CD14-positive monocyte (primary cell): ENCODE data around the gene AMN1. TPM values are rescaled to one million over a fixed set of nuclear protein-coding genes. Genes with fewer than 3 reads are reported as not detected.

Experiments used
- DNase-seq, 3 donors: peaks; one replicate each; pipeline ENCODE4 v3.0.0-alpha.2; 2011 to 2022
- H2AFZ ChIP-seq: 2 replicates; pipeline ENCODE4 v1.6.0; 2012; ENCODE audit warnings: mild to moderate bottlenecking, low read depth, low read length, inconsistent platforms; ENCODE audit not compliant: insufficient read depth, poor library complexity, severe bottlenecking
- H3K27ac ChIP-seq, 2 donors: 1 replicate in 1 of 2; 2 replicates in 1 of 2; pipeline ENCODE4 v1.5.1; 2012 to 2013; ENCODE audit warnings: low read length in 2 of 2, control low read depth in 1 of 2, inconsistent platforms in 1 of 2, low read depth in 1 of 2, mild to moderate bottlenecking in 1 of 2
- H3K27me3 ChIP-seq, 2 donors: one replicate each; pipeline versions ENCODE4 v1.6.0 to v1.6.1; 2011 to 2013; ENCODE audit warnings: low read length in 2 of 2; ENCODE audit not compliant: control insufficient read depth in 2 of 2, insufficient read depth in 2 of 2
- H3K36me3 ChIP-seq, 2 donors: replicated peaks in 1 of 2; 1 replicate in 1 of 2; 2 replicates in 1 of 2; pipeline versions ENCODE4 v1.5.1 to v1.6.1; 2012 to 2013; ENCODE audit warnings: low read length in 2 of 2, control low read depth in 1 of 2, inconsistent platforms in 1 of 2, mild to moderate bottlenecking in 1 of 2; ENCODE audit not compliant: insufficient read depth in 2 of 2, control insufficient read depth in 1 of 2
- H3K4me1 ChIP-seq, 2 donors: 1 replicate in 1 of 2; 2 replicates in 1 of 2; pipeline versions ENCODE4 v1.5.1 to v1.6.1; 2012 to 2013; ENCODE audit warnings: low read length in 2 of 2, control low read depth in 1 of 2, inconsistent platforms in 1 of 2, mild to moderate bottlenecking in 1 of 2, moderate library complexity in 1 of 2; ENCODE audit not compliant: insufficient read depth in 2 of 2, control insufficient read depth in 1 of 2
- H3K4me2 ChIP-seq: replicated peaks from 2 replicates; pipeline ENCODE3; 2012; ENCODE audit warnings: low read length, moderate library complexity, mild to moderate bottlenecking; ENCODE audit not compliant: poor library complexity, severe bottlenecking; ENCODE audit errors: extremely low read depth
- H3K4me3 ChIP-seq, 3 experiments: fragments of 200-600 bp in 1 of 3; sonication (generic) in 1 of 3; replicated peaks in 1 of 3; 1 replicate in 2 of 3; 2 replicates in 1 of 3; pipeline ENCODE4 v1.5.1; 2011 to 2013; ENCODE audit warnings: low read length in 3 of 3, mild to moderate bottlenecking in 3 of 3, control low read depth in 2 of 3, low read depth in 2 of 3, inconsistent platforms in 1 of 3, moderate library complexity in 1 of 3
- H3K79me2 ChIP-seq: 2 replicates; pipeline ENCODE4 v1.6.0; 2012; ENCODE audit warnings: mild to moderate bottlenecking, control low read depth, inconsistent platforms, low read length, moderate library complexity; ENCODE audit not compliant: insufficient read depth
- H3K9ac ChIP-seq: 2 replicates; pipeline ENCODE4 v1.6.0; 2017; ENCODE audit warnings: low read length, mild to moderate bottlenecking; ENCODE audit not compliant: insufficient read depth, poor library complexity, severe bottlenecking
- H3K9me3 ChIP-seq, 2 donors: replicated peaks in 1 of 2; 1 replicate in 1 of 2; 2 replicates in 1 of 2; pipeline versions ENCODE4 v1.5.1 to v1.6.1; 2012 to 2013; ENCODE audit warnings: low read length in 2 of 2, control low read depth in 1 of 2; ENCODE audit not compliant: control insufficient read depth in 1 of 2, insufficient read depth in 1 of 2
- H4K20me1 ChIP-seq: 2 replicates; pipeline ENCODE4 v1.6.0; 2012; ENCODE audit warnings: mild to moderate bottlenecking, low read length, control low read depth, moderate library complexity; ENCODE audit not compliant: insufficient read depth
- H3K27ac Mint-ChIP-seq, 7 donors: one replicate each; pipeline ENCODE4 v1.8.0; 2020; ENCODE audit warnings: mild to moderate bottlenecking in 7 of 7, mixed read lengths in 7 of 7, moderate library complexity in 6 of 7, inconsistent platforms in 2 of 7
- H3K27me3 Mint-ChIP-seq, 3 donors: one replicate each; pipeline ENCODE4 v1.8.0; 2021 to 2022; ENCODE audit warnings: low read depth in 3 of 3, mild to moderate bottlenecking in 3 of 3, mixed read lengths in 3 of 3, moderate library complexity in 3 of 3, inconsistent platforms in 1 of 3
- H3K36me3 Mint-ChIP-seq, 2 donors: one replicate each; pipeline ENCODE4 v1.8.0; 2020; ENCODE audit warnings: mixed read lengths in 2 of 2, inconsistent platforms in 1 of 2, mild to moderate bottlenecking in 1 of 2
- H3K4me1 Mint-ChIP-seq: one replicate; pipeline ENCODE4 v1.8.0; 2020; ENCODE audit warnings: mild to moderate bottlenecking, mixed read lengths
- H3K4me3 Mint-ChIP-seq, 2 donors: one replicate each; pipeline ENCODE4 v1.8.0; 2020; ENCODE audit warnings: mild to moderate bottlenecking in 2 of 2, mixed read lengths in 2 of 2, moderate library complexity in 1 of 2
- H3K9me3 Mint-ChIP-seq, 7 donors: one replicate each; pipeline ENCODE4 v1.8.0; 2020 to 2022; ENCODE audit warnings: mixed read lengths in 7 of 7, mild to moderate bottlenecking in 6 of 7, moderate library complexity in 6 of 7, inconsistent platforms in 2 of 7
- CTCF ChIP-seq: fragments of 200-600 bp; IDR thresholded peaks from one replicate; pipeline ENCODE4 v1.8.0; 2022; ENCODE audit warnings: antibody characterized with exemption, mild to moderate bottlenecking
- whole genome bisulfite sequencing: methylation state at CpG from one replicate; pipeline ENCODE4 v1.1.5; 2013; ENCODE audit warnings: missing lambda C conversion rate; ENCODE audit not compliant: insufficient coverage; 5-methylcytosine and 5-hydroxymethylcytosine counted together
- intact Hi-C, 2 donors: fragments of 100-400 bp; cut with micrococcal nuclease; formaldehyde crosslinking; loops; one replicate each; pipeline versions ENCODE4 v1.15.0 to v1.15.1; 2023
- polyA plus RNA-seq, 3 donors: library from polyadenylated mRNA; depleted of rRNA in 1 of 3; unstranded in 2 of 3; stranded (reverse) in 1 of 3; fragments of 300-500 nt in 2 of 3; fragments of >200 nt in 1 of 3; fragmentation: Illumina TruSeq in 2 of 3; gene quantifications; 1 replicate in 2 of 3; 2 replicates in 1 of 3; pipeline ENCODE4 v1.2.3, GENCODE V29; 2012 to 2021

Gene AMN1
- polyA plus RNA-seq, 3 donors = 6.0 to 7.8 (median 7.4) TPM

- H3K9ac ChIP-seq = peak overlapping the region; percentile 67
- no peak for TF ChIP-seq CTCF
- Mint-ChIP-seq H3K4me1 (peaks cover 39% of the 10 kb centered on the region), H3K4me3 (peak overlapping the region in 1 of 2 donors; percentile 84), H3K36me3 (peaks cover 17 to 19% of the 10 kb centered on the region in 2 donors), H3K27ac (peak overlapping the region; percentile 95 to 98 (median 97)), H3K27me3 (no peaks in the 10 kb centered on the region), H3K9me3 (peaks cover 3 to 15% (median 5%) of the 10 kb centered on the region in 7 donors)
- H3K36me3 ChIP-seq = peaks cover 0 to 4% of the 10 kb centered on the region in 2 donors
- peaks cover 0 to under 1% of the 10 kb centered on the region in 2 donors for H3K9me3 ChIP-seq
- H3K4me3 ChIP-seq = peak overlapping the region in 2 of 3 experiments; percentile 16 to 62
- peak overlapping the region in 1 of 2 donors; percentile 94 for H3K27ac ChIP-seq
- DNase-seq = no peak
- WGBS = no CpG with 5 or more reads among the region's 3 CpGs
- peak overlapping the region; percentile 84 for H2AFZ ChIP-seq
- H3K27me3 ChIP-seq = no peaks in the 10 kb centered on the region
- no peaks in the 10 kb centered on the region for H3K79me2 ChIP-seq
- intact Hi-C loops = loop anchor here in 1 of 2 donors (1.0 kb wide), 1 partner anchor 32 kb away; no protein-coding TSS in a partner anchor
- H3K4me1 ChIP-seq = peaks cover 7 to 29% of the 10 kb centered on the region in 2 donors
- H4K20me1 ChIP-seq = no peaks in the 10 kb centered on the region
- H3K4me2 ChIP-seq = peak overlapping the region; percentile 62
Observed at GRCh38 chr12:31714406-31715271, 14.2 kb downstream of the AMN1 start.

- no CpG with 5 or more reads among the region's 5 CpGs for WGBS
- H3K9me3 ChIP-seq = peaks cover 15 to 17% of the 10 kb centered on the region in 2 donors
- DNase-seq = no peak
- intact Hi-C loops = no loop called here
- no peak overlapping the region for H2AFZ ChIP-seq
- H3K4me1 ChIP-seq = peaks cover 7 to 29% of the 10 kb centered on the region in 2 donors
- H3K4me3 ChIP-seq = no peak overlapping the region
- H3K27me3 ChIP-seq = no peaks in the 10 kb centered on the region
- no peak overlapping the region for H3K4me2 ChIP-seq
- no peaks in the 10 kb centered on the region for H3K36me3 ChIP-seq
- Mint-ChIP-seq H3K4me3 (no peak overlapping the region), H3K27me3 (peaks cover 0 to 2% (median 0%) of the 10 kb centered on the region in 3 donors), H3K36me3 (peaks cover 12 to 20% of the 10 kb centered on the region in 2 donors), H3K9me3 (peaks cover 11 to 32% (median 17%) of the 10 kb centered on the region in 7 donors), H3K27ac (no peak overlapping the region), H3K4me1 (peaks cover 32% of the 10 kb centered on the region)
- H3K79me2 ChIP-seq = no peaks in the 10 kb centered on the region
- no peaks in the 10 kb centered on the region for H4K20me1 ChIP-seq
- TF ChIP-seq CTCF = no peak
- no peak overlapping the region for H3K9ac ChIP-seq
- no peak overlapping the region for H3K27ac ChIP-seq
Observed at GRCh38 chr12:31712877-31713276, 15.9 kb downstream of the AMN1 start.
